ENCODE data around the gene ABRACL. TPM values are rescaled to one million over a fixed set of nuclear protein-coding genes. Genes with fewer than 3 reads are reported as not detected.
"Not testable (repeated sequence)": the region's sequence is repeated elsewhere in the genome, so short reads cannot be mapped to it uniquely, and the experiment has no call there.

Gene ABRACL
- total and polyA plus RNA-seq, 4 donors: 19.8 to 91.9 (median 40.5) TPM

GRCh38 chr6:139019722-139020121 is 8.8 kb upstream of the ABRACL start:
- no peak overlapping the region for H3K27ac ChIP-seq (ENCODE audit: low read depth in 1 of 2, low read length in 1 of 2)
- H3K36me3 ChIP-seq (ENCODE audit: control insufficient read depth in 4 of 4, insufficient read depth in 4 of 4, low read length in 4 of 4): no peaks in the 10 kb centered on the region
- DNase-seq: no peak
- no peaks in the 10 kb centered on the region for H3K27me3 ChIP-seq (ENCODE audit: control insufficient read depth in 3 of 3, insufficient read depth in 3 of 3, low read length in 2 of 3)
- no peak for ATAC-seq (ENCODE audit: insufficient read depth, low FRiP score)
- TF ChIP-seq CTCF (IDR thresholded peaks at IDR 0.05; ENCODE audit: control extremely low read depth, extremely low read depth): no peak
- 86 to 97% methylated on average over 2 of the region's 2 CpGs for WGBS, 2 donors
- no peaks in the 10 kb centered on the region for H3K9me3 ChIP-seq (ENCODE audit: control insufficient read depth in 4 of 4, insufficient read depth in 3 of 4, low read length in 3 of 4)
- no peak overlapping the region for H3K9ac ChIP-seq (ENCODE audit: insufficient read depth in 1 of 2, low read length in 2 of 2)
- no peak overlapping the region for H3K4me3 ChIP-seq
- H3K4me1 ChIP-seq (ENCODE audit: control insufficient read depth in 5 of 5, insufficient read depth in 5 of 5, low read length in 5 of 5): peaks cover 0 to 11% (median 2%) of the 10 kb centered on the region in 5 donors

GRCh38 chr6:139020689-139021088 is 7.9 kb upstream of the ABRACL start:
- WGBS, 2 donors: 95 to 97% methylated on average over 3 of the region's 3 CpGs
- no peak for DNase-seq
- Histone ChIP-seq H3K4me1 (ENCODE audit: control insufficient read depth in 5 of 5, insufficient read depth in 5 of 5, low read length in 5 of 5) (peaks cover 0 to 11% (median 0%) of the 10 kb centered on the region in 5 donors), H3K36me3 (ENCODE audit: control insufficient read depth in 4 of 4, insufficient read depth in 4 of 4, low read length in 4 of 4) (no peaks in the 10 kb centered on the region), H3K4me3 (no peak overlapping the region), H3K9me3 (ENCODE audit: control insufficient read depth in 4 of 4, insufficient read depth in 3 of 4, low read length in 3 of 4) (no peaks in the 10 kb centered on the region), H3K9ac (ENCODE audit: insufficient read depth in 1 of 2, low read length in 2 of 2) (no peak overlapping the region), H3K27me3 (ENCODE audit: control insufficient read depth in 3 of 3, insufficient read depth in 3 of 3, low read length in 2 of 3) (no peaks in the 10 kb centered on the region), H3K27ac (ENCODE audit: low read depth in 1 of 2, low read length in 1 of 2) (no peak overlapping the region)
- TF ChIP-seq CTCF (IDR thresholded peaks at IDR 0.05; ENCODE audit: control extremely low read depth, extremely low read depth): no peak
- no peak for ATAC-seq (ENCODE audit: insufficient read depth, low FRiP score)

GRCh38 chr6:139025416-139025815 is 3.1 kb upstream of the ABRACL start:
- peaks cover 0 to 15% (median 5%) of the 10 kb centered on the region in 5 donors for H3K4me1 ChIP-seq (ENCODE audit: control insufficient read depth in 5 of 5, insufficient read depth in 5 of 5, low read length in 5 of 5)
- not testable (repeated sequence) for DNase-seq; H3K27me3 ChIP-seq (ENCODE audit: control insufficient read depth in 3 of 3, insufficient read depth in 3 of 3, low read length in 2 of 3); H3K4me3 ChIP-seq; H3K27ac ChIP-seq (ENCODE audit: low read depth in 1 of 2, low read length in 1 of 2); H3K36me3 ChIP-seq (ENCODE audit: control insufficient read depth in 4 of 4, insufficient read depth in 4 of 4, low read length in 4 of 4); ATAC-seq (ENCODE audit: insufficient read depth, low FRiP score); H3K9ac ChIP-seq (ENCODE audit: insufficient read depth in 1 of 2, low read length in 2 of 2); H3K9me3 ChIP-seq (ENCODE audit: control insufficient read depth in 4 of 4, insufficient read depth in 3 of 4, low read length in 3 of 4)
- 66 to 70% methylated on average over 3 of the region's 3 CpGs for WGBS, 2 donors

GRCh38 chr6:139027620-139028182 is 844 bp upstream of the ABRACL start:
- Histone ChIP-seq H3K36me3 (ENCODE audit: control insufficient read depth in 4 of 4, insufficient read depth in 4 of 4, low read length in 4 of 4) (no peaks in the 10 kb centered on the region), H3K4me1 (ENCODE audit: control insufficient read depth in 5 of 5, insufficient read depth in 5 of 5, low read length in 5 of 5) (peaks cover 0 to 15% (median 5%) of the 10 kb centered on the region in 5 donors), H3K4me3 (no peak overlapping the region), H3K9me3 (ENCODE audit: control insufficient read depth in 4 of 4, insufficient read depth in 3 of 4, low read length in 3 of 4) (no peaks in the 10 kb centered on the region), H3K27me3 (ENCODE audit: control insufficient read depth in 3 of 3, insufficient read depth in 3 of 3, low read length in 2 of 3) (no peaks in the 10 kb centered on the region), H3K27ac (ENCODE audit: low read depth in 1 of 2, low read length in 1 of 2) (no peak overlapping the region), H3K9ac (ENCODE audit: insufficient read depth in 1 of 2, low read length in 2 of 2) (no peak overlapping the region)
- DNase-seq (peak in 2 of 3 donors; percentile 27 to 31), ATAC-seq (ENCODE audit: insufficient read depth, low FRiP score) (no peak)
- 8 to 18% methylated on average over 10 of the region's 10 CpGs for WGBS, 2 donors
- no peak for TF ChIP-seq CTCF (IDR thresholded peaks at IDR 0.05; ENCODE audit: control extremely low read depth, extremely low read depth)
